ENCODE data around the gene SYNDIG1. TPM values are rescaled to one million over a fixed set of nuclear protein-coding genes. Genes with fewer than 3 reads are reported as not detected.

The SYNDIG1 gene
- polyA plus RNA-seq, 1 of the 3 experiments (the other 2 are of a cell fraction): not detected

DNA sequence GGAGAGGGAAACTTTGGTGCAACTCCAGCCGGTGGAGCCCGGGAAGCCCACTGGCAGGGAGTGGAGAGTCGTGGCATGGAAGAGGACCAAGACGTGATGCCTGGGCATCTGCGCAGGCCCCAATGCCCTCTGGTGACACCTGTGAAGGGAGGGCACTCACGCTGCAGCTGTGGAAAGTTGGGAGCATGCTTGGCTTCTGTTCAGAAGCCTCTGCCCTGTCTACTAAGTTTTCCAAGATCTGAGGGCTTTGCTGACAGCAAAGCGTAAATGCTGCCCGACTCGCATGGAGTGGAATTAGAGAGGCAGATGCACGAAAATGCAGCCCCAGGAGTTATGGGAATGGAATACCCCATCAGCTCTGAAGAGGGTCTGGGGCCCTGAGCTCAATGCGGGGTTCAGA, 75.7 kb downstream of the SYNDIG1 start:
- Histone ChIP-seq H3K4me1 (ENCODE audit: control insufficient read depth in 1 of 2, insufficient read depth in 2 of 2, low read depth in 1 of 2, low read length in 1 of 2) (no peaks in the 10 kb centered on the region; a peak in 1 of 4 replicates), H3K79me2 (ENCODE audit: insufficient read depth) (no peaks in the 10 kb centered on the region), H3K9me3 (no peaks in the 10 kb centered on the region), H3K27me3 (ENCODE audit: insufficient read depth) (no peaks in the 10 kb centered on the region; the same call in 1 of the 2 replicates), H4K20me1 (ENCODE audit: insufficient read depth) (no peaks in the 10 kb centered on the region), H3K4me2 (no peak overlapping the region), H3F3A (replicated peaks; ENCODE audit: insufficient read depth) (no peaks in the 10 kb centered on the region), H3K9ac (no peak overlapping the region), H3K36me3 (replicated peaks in 1 of 2; ENCODE audit: control insufficient read depth in 1 of 2, insufficient read depth in 2 of 2, low read length in 1 of 2) (no peaks in the 10 kb centered on the region), H3K9me2 (no peaks in the 10 kb centered on the region), H3K4me3 (ENCODE audit: low read depth in 2 of 2, low read length in 1 of 2) (no peak overlapping the region), H3K27ac (ENCODE audit: low read depth in 2 of 2, low read length in 1 of 2) (no peak overlapping the region), H2AFZ (ENCODE audit: low read depth) (no peak overlapping the region)
- ChIA-PET CTCF (no interaction called here), POLR2A (no interaction called here)
- no peak for DNase-seq
- 41% methylated on average over 11 of the region's 11 CpGs for WGBS (ENCODE audit: low lambda C conversion rate)
- TF ChIP-seq RFX5 (IDR thresholded peaks at IDR 0.05; ENCODE audit: low read length) (no peak), TCF12 (IDR thresholded peaks at IDR 0.05) (no peak), TEAD4 (IDR thresholded peaks at IDR 0.05; ENCODE audit: borderline replicate concordance, insufficient read depth) (no peak), GATA2 (CRISPR knock-in tag; IDR thresholded peaks at IDR 0.05) (no peak), MEF2A (IDR thresholded peaks at IDR 0.05; ENCODE audit: borderline replicate concordance, low read depth) (no peak), SMC3 (IDR thresholded peaks at IDR 0.05; ENCODE audit: low read depth, low read length) (no peak), CHD2 (IDR thresholded peaks at IDR 0.05; ENCODE audit: low read length, partially characterized antibody) (no peak), RAD21 (IDR thresholded peaks at IDR 0.05; ENCODE audit: low read length) (no peak), EP300 (IDR thresholded peaks at IDR 0.05; ENCODE audit: borderline replicate concordance in 1 of 2, low read depth in 1 of 2, low read length in 1 of 2) (no peak), GABPA (IDR thresholded peaks at IDR 0.05; ENCODE audit: low read depth) (no peak)
- TF ChIP-seq, protein P1, sequence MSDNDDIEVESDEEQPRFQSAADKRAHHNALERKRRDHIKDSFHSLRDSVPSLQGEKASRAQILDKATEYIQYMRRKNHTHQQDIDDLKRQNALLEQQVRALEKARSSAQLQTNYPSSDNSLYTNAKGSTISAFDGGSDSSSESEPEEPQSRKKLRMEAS (IDR thresholded peaks at IDR 0.05; ENCODE audit: low read depth): no peak
- TF ChIP-seq, protein P2, sequence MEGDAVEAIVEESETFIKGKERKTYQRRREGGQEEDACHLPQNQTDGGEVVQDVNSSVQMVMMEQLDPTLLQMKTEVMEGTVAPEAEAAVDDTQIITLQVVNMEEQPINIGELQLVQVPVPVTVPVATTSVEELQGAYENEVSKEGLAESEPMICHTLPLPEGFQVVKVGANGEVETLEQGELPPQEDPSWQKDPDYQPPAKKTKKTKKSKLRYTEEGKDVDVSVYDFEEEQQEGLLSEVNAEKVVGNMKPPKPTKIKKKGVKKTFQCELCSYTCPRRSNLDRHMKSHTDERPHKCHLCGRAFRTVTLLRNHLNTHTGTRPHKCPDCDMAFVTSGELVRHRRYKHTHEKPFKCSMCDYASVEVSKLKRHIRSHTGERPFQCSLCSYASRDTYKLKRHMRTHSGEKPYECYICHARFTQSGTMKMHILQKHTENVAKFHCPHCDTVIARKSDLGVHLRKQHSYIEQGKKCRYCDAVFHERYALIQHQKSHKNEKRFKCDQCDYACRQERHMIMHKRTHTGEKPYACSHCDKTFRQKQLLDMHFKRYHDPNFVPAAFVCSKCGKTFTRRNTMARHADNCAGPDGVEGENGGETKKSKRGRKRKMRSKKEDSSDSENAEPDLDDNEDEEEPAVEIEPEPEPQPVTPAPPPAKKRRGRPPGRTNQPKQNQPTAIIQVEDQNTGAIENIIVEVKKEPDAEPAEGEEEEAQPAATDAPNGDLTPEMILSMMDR (IDR thresholded peaks at IDR 0.05): no peak
- TF ChIP-seq, protein P3, sequence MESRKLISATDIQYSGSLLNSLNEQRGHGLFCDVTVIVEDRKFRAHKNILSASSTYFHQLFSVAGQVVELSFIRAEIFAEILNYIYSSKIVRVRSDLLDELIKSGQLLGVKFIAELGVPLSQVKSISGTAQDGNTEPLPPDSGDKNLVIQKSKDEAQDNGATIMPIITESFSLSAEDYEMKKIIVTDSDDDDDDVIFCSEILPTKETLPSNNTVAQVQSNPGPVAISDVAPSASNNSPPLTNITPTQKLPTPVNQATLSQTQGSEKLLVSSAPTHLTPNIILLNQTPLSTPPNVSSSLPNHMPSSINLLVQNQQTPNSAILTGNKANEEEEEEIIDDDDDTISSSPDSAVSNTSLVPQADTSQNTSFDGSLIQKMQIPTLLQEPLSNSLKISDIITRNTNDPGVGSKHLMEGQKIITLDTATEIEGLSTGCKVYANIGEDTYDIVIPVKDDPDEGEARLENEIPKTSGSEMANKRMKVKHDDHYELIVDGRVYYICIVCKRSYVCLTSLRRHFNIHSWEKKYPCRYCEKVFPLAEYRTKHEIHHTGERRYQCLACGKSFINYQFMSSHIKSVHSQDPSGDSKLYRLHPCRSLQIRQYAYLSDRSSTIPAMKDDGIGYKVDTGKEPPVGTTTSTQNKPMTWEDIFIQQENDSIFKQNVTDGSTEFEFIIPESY (IDR thresholded peaks at IDR 0.05; ENCODE audit: borderline replicate concordance, low read depth): no peak

DNA sequence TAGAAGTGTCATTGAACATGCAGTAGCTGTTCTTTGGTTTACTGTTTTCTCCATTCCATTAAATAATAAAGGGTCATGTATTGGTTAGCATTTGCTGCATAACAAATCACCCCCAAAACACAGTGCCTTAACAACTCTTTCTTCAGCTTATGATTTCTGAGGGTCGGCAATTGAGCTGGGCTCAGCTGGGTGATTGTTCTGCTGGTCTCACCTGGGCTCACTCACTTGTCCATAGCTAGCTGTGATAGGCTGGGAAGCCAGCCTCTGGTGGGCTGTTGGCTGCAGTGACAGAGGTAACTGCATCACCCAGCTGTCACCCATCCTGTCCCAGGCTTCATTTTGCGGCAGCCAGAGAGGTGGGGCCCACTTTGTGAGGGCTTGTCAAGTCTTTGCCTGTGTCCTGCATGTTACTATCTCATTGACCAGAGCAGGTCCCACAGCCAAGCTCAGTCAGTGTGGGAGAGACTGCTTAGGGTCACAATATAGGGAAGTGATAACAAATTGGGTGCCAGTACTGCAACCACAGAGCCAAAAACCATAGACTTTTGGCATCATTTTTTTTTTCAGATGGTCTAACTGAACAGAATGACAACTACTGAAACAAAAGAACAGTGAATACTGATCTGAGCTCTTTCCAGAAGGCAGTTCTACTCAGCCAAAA, 76.9 kb downstream of the SYNDIG1 start:
- no peaks in the 10 kb centered on the region for H3K36me3 ChIP-seq (replicated peaks in 1 of 2; ENCODE audit: control insufficient read depth in 1 of 2, insufficient read depth in 2 of 2, low read length in 1 of 2)
- no peak overlapping the region for H2AFZ ChIP-seq (ENCODE audit: low read depth)
- H3K4me1 ChIP-seq (ENCODE audit: control insufficient read depth in 1 of 2, insufficient read depth in 2 of 2, low read depth in 1 of 2, low read length in 1 of 2): no peaks in the 10 kb centered on the region; a peak in 1 of 4 replicates
- no peak overlapping the region for H3K4me3 ChIP-seq (ENCODE audit: low read depth in 2 of 2, low read length in 1 of 2)
- H3K27ac ChIP-seq (ENCODE audit: low read depth in 2 of 2, low read length in 1 of 2): no peak overlapping the region
- no peaks in the 10 kb centered on the region for H3K9me2 ChIP-seq
- 60% methylated on average over 2 of the region's 2 CpGs for WGBS (ENCODE audit: low lambda C conversion rate)
- H3F3A ChIP-seq (replicated peaks; ENCODE audit: insufficient read depth): no peaks in the 10 kb centered on the region
- H3K4me2 ChIP-seq: no peak overlapping the region
- no peaks in the 10 kb centered on the region; the same call in 1 of the 2 replicates for H3K27me3 ChIP-seq (ENCODE audit: insufficient read depth)
- no peak overlapping the region for H3K9ac ChIP-seq
- CTCF ChIA-PET: no interaction called here
- no peaks in the 10 kb centered on the region for H3K79me2 ChIP-seq (ENCODE audit: insufficient read depth)
- H3K9me3 ChIP-seq: no peaks in the 10 kb centered on the region
- POLR2A ChIA-PET: no interaction called here
- H4K20me1 ChIP-seq (ENCODE audit: insufficient read depth): no peaks in the 10 kb centered on the region
- DNase-seq: no peak
- TF ChIP-seq, protein P4, sequence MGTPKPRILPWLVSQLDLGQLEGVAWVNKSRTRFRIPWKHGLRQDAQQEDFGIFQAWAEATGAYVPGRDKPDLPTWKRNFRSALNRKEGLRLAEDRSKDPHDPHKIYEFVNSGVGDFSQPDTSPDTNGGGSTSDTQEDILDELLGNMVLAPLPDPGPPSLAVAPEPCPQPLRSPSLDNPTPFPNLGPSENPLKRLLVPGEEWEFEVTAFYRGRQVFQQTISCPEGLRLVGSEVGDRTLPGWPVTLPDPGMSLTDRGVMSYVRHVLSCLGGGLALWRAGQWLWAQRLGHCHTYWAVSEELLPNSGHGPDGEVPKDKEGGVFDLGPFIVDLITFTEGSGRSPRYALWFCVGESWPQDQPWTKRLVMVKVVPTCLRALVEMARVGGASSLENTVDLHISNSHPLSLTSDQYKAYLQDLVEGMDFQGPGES (IDR thresholded peaks at IDR 0.05; ENCODE audit: low read depth, low read length): no peak
- TF ChIP-seq SIN3A (IDR thresholded peaks at IDR 0.05; ENCODE audit: borderline replicate concordance, low read depth, low read length) (no peak), FOXM1 (IDR thresholded peaks at IDR 0.05; ENCODE audit: low read depth) (no peak), GABPA (IDR thresholded peaks at IDR 0.05; ENCODE audit: low read depth) (no peak), PBX3 (IDR thresholded peaks at IDR 0.05) (no peak), GATA2 (CRISPR knock-in tag; IDR thresholded peaks at IDR 0.05) (no peak)

Measured in SK-N-SH (cell line).